Heart right ventricle (tissue), 16 donors: Measurements from ENCODE around the gene GAK. TPM values are rescaled to one million over a fixed set of nuclear protein-coding genes. Genes with fewer than 3 reads are reported as not detected.
A peak's percentile ranks its signal among the peaks of the same experiment; 100 is the strongest.

Source experiments
- ATAC-seq, 8 donors: fragments of 200-7000 bp; cut with Tn5 transposase; one replicate each; pipeline ENCODE4 v1.9.1; 2020; ENCODE audit warnings: mild to moderate bottlenecking in 8 of 8, moderate library complexity in 8 of 8, moderate number of reproducible peaks in 1 of 8
- DNase-seq, 2 donors: peaks; one replicate each; pipeline ENCODE4 v3.0.0-alpha.2; 2020
- H3K27ac ChIP-seq, 10 donors: fragments of 200-600 bp; sonication (generic) in 2 of 10; one replicate each; pipeline versions ENCODE4 v1.5.0 to v1.8.0; 2020 to 2022; ENCODE audit warnings: mild to moderate bottlenecking in 3 of 10
- H3K27me3 ChIP-seq, 7 donors: fragments of 200-600 bp; one replicate each; pipeline ENCODE4 v1.8.0; 2021 to 2022; ENCODE audit warnings: mild to moderate bottlenecking in 2 of 7
- H3K36me3 ChIP-seq, 9 donors: fragments of 200-600 bp; sonication (generic) in 1 of 9; one replicate each; pipeline versions ENCODE4 v1.5.0 to v1.8.0; 2020 to 2022; ENCODE audit warnings: mild to moderate bottlenecking in 2 of 9
- H3K4me1 ChIP-seq, 9 donors: fragments of 200-600 bp; sonication (generic) in 1 of 9; one replicate each; pipeline versions ENCODE4 v1.5.0 to v1.8.0; 2020 to 2022; ENCODE audit warnings: mild to moderate bottlenecking in 4 of 9
- H3K4me3 ChIP-seq, 10 donors: fragments of 200-600 bp; sonication (generic) in 2 of 10; one replicate each; pipeline versions ENCODE4 v1.5.0 to v1.8.0; 2020 to 2022; ENCODE audit warnings: mild to moderate bottlenecking in 7 of 10, moderate library complexity in 2 of 10
- H3K9me3 ChIP-seq, 11 donors: fragments of 200-600 bp in 10 of 11; sonication (generic) in 2 of 11; one replicate each; pipeline versions ENCODE4 v1.5.0 to v1.8.0; 2013 to 2022; ENCODE audit warnings: mild to moderate bottlenecking in 2 of 11, control low read depth in 1 of 11, moderate library complexity in 1 of 11
- CTCF ChIP-seq, 9 donors: fragments of 200-600 bp; sonication (generic) in 2 of 9; IDR thresholded peaks; one replicate each; pipeline versions ENCODE4 v1.5.0 to v1.8.0; 2021 to 2022; ENCODE audit warnings: antibody characterized with exemption in 9 of 9, mild to moderate bottlenecking in 5 of 9, moderate library complexity in 1 of 9
- WGBS, 2 donors: extraction: QIAGEN DNeasy Blood & Tissue Kit; methylation state at CpG; one replicate each; pipeline ENCODE4 v1.1.7; 2013; ENCODE audit warnings: inconsistent platforms in 1 of 2; 5-methylcytosine and 5-hydroxymethylcytosine counted together
- intact Hi-C, 10 donors: fragments of 100-400 bp; cut with DNase I; formaldehyde crosslinking; loops; one replicate each; pipeline versions ENCODE4 v1.11.1 to v1.14.2; 2022
- polyA plus RNA-seq, 2 donors: library from polyadenylated mRNA; stranded (reverse); fragments of 200-250 nt; gene quantifications; one replicate each; pipeline ENCODE4 v1.2.3, GENCODE V29; 2013
- total RNA-seq, 10 donors: library from RNA; stranded (reverse); fragmentation: NEBNext Ultra II Directional in 3 of 10; extraction: Animal tissue kit (Norgen Biotek cat#: 25700) in 3 of 10; gene quantifications; one replicate each; pipeline versions ENCODE4 v1.2.1 to v1.2.4, GENCODE V29; 2021 to 2023
- donor health status: Arrhythmogenic right ventricular cardiomyopathy.
- donor health status: ischemic (EF 13 %, LVEDD 7.1; RV severe dilation, severe dysfunction).
- donor health status: healthy with polysubstance abuse.
- donor health status: DM: no; HTN: yes; CAD: no.
- donor health status: DM: no; HTN: no; CAD: no.
- donor health status: ischemic (EF 25% LVEDD 6.9; RV normal size, moderate dysfunction).
- donor health status: ischemic (EF 25% LVEDD 5.7; RV mildly dilated, moderate dysfunction).
- donor health status: healthy.
- donor health status: DM: yes; HTN: yes; CAD: no.
- donor health status: Ischemic cardiomyopathy.
- donor health status: ischemic (EF 35%, LVEDD 5.7; RV mildly dilated, moderate dysfunction).
- donor health status: nonischemic (EF 11% LVEDD 7.7; RV severe dilation, severe dysfunction).
- donor health status: DM: yes; HTN: yes; CAD: no.
- donor health status: PGD.
- donor health status: ischemic (EF 29% LVEDD 5.4; RV normal size, mild dysfunction).
- donor health status: nonischemic (EF 23%, LVEDD 6.1; RV moderate dilation, normal function).

The GAK gene
- total and polyA plus RNA-seq, 12 donors: 21.0 to 105 (median 29.2) TPM

GRCh38 chr4:872241-872981 lies 59.7 kb downstream of the GAK start:
- no peak for DNase-seq
- peaks cover 4 to 97% (median 44%) of the 10 kb centered on the region in 9 donors for H3K36me3 ChIP-seq
- WGBS, 2 donors: 92 to 94% methylated on average over 43 of the region's 43 CpGs
- no peaks in the 10 kb centered on the region for H3K9me3 ChIP-seq
- no peak overlapping the region for H3K4me3 ChIP-seq
- no peaks in the 10 kb centered on the region for H3K4me1 ChIP-seq
- no peak overlapping the region for H3K27ac ChIP-seq
- no peak for TF ChIP-seq CTCF (IDR thresholded peaks at IDR 0.05)
- no peaks in the 10 kb centered on the region for H3K27me3 ChIP-seq
- peak in 2 of 8 donors; percentile 16 to 26 for ATAC-seq
- intact Hi-C loops: no loop called here

DNA sequence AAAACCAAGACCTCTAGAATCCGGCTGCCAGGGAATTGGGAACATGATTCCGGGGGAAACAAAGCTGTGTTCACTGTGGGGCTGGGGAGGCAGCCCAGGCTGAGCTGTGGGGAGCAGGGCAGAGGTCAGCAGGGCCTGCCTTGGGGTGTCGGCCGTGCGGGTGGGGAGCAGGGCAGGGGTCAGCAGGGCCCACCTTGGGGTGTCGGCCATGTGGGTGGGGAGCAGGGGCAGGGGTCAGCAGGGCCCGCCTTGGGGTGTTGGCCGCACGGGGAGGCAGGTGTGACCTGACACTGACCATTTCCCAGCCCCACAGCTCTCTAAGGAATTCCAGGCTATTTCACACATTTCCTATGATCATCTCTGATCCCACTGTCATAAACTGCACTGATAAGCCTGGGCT lies 60.6 kb downstream of the GAK start:
- H3K27me3 ChIP-seq: no peaks in the 10 kb centered on the region
- H3K27ac ChIP-seq: no peak overlapping the region
- H3K4me1 ChIP-seq: no peaks in the 10 kb centered on the region
- no peaks in the 10 kb centered on the region for H3K9me3 ChIP-seq
- no peak for TF ChIP-seq CTCF (IDR thresholded peaks at IDR 0.05)
- intact Hi-C loops: no loop called here
- peaks cover 3 to 97% (median 43%) of the 10 kb centered on the region in 9 donors for H3K36me3 ChIP-seq
- no peak for ATAC-seq
- no peak overlapping the region for H3K4me3 ChIP-seq
- DNase-seq: no peak
- 95% methylated on average over 9 of the region's 9 CpGs for WGBS, 2 donors

GRCh38 chr4:870951-871350 lies 61.2 kb downstream of the GAK start:
- Histone ChIP-seq H3K36me3 (peaks cover 0 to 97% (median 43%) of the 10 kb centered on the region in 9 donors), H3K27ac (no peak overlapping the region), H3K4me3 (no peak overlapping the region), H3K4me1 (no peaks in the 10 kb centered on the region), H3K9me3 (no peaks in the 10 kb centered on the region), H3K27me3 (no peaks in the 10 kb centered on the region)
- 94% methylated on average over 20 of the region's 20 CpGs for WGBS, 2 donors
- no peak for ATAC-seq
- intact Hi-C loops: no loop called here
- no peak for DNase-seq
- no peak for TF ChIP-seq CTCF (IDR thresholded peaks at IDR 0.05)

- DNase-seq (no peak), ATAC-seq (no peak)
- Histone ChIP-seq H3K4me1 (no peaks in the 10 kb centered on the region), H3K4me3 (no peak overlapping the region), H3K36me3 (peaks cover 0 to 97% (median 49%) of the 10 kb centered on the region in 9 donors), H3K27me3 (no peaks in the 10 kb centered on the region), H3K9me3 (no peaks in the 10 kb centered on the region), H3K27ac (no peak overlapping the region)
- intact Hi-C loops: no loop called here
- no peak for TF ChIP-seq CTCF (IDR thresholded peaks at IDR 0.05)
- WGBS, 2 donors: 98% methylated on average over 15 of the region's 15 CpGs
Observed at GRCh38 chr4:869776-870175, 62.3 kb downstream of the GAK start.
